Ishikawa (cell line): ENCODE measurements around the gene GMEB2.

Experiments used
- CEBPB ChIP-seq: IDR thresholded peaks from 2 replicates; pipeline ENCODE4 v1.6.1; 2012
- CREB1 ChIP-seq: IDR thresholded peaks from 2 replicates; pipeline ENCODE4 v1.6.1; 2012; ENCODE audit warnings: low read depth
- EGR1 ChIP-seq: IDR thresholded peaks from 2 replicates; pipeline ENCODE4 v1.6.1; 2012
- EP300 ChIP-seq: IDR thresholded peaks from 2 replicates; pipeline ENCODE4 v1.6.1; 2012; ENCODE audit warnings: borderline replicate concordance
- FOXM1 ChIP-seq: IDR thresholded peaks from 2 replicates; pipeline ENCODE4 v1.6.1; 2012; ENCODE audit warnings: low read depth, borderline replicate concordance
- MAX ChIP-seq: IDR thresholded peaks from 2 replicates; pipeline ENCODE4 v1.6.1; 2012
- NFIC ChIP-seq: IDR thresholded peaks from 2 replicates; pipeline ENCODE4 v1.6.1; 2012
- RAD21 ChIP-seq: IDR thresholded peaks from 2 replicates; pipeline ENCODE4 v1.6.1; 2012; ENCODE audit warnings: low read depth
- REST ChIP-seq: IDR thresholded peaks from 2 replicates; pipeline ENCODE4 v1.6.1; 2012; ENCODE audit warnings: low read depth, mild to moderate bottlenecking
- TAF1 ChIP-seq: IDR thresholded peaks from 2 replicates; pipeline ENCODE4 v1.6.1; 2012; ENCODE audit warnings: low read depth, mild to moderate bottlenecking
- TCF12 ChIP-seq: IDR thresholded peaks from 2 replicates; pipeline ENCODE4 v1.6.1; 2012; ENCODE audit warnings: low read depth
- TEAD4 ChIP-seq: IDR thresholded peaks from 2 replicates; pipeline ENCODE4 v1.6.1; 2012
- USF1 ChIP-seq: IDR thresholded peaks from 2 replicates; pipeline ENCODE4 v1.6.1; 2012
- YY1 ChIP-seq: IDR thresholded peaks from 2 replicates; pipeline ENCODE4 v1.6.1; 2012; ENCODE audit warnings: low read depth
- ZBTB7A ChIP-seq: IDR thresholded peaks from 2 replicates; pipeline ENCODE4 v1.6.1; 2012; ENCODE audit warnings: low read depth

GMEB2 gene

GRCh38 chr20:63641146-63641791 is 14.4 kb upstream of the GMEB2 start:
- TF ChIP-seq USF1: no peak
- peak; percentile 52 for TF ChIP-seq EGR1

DNA sequence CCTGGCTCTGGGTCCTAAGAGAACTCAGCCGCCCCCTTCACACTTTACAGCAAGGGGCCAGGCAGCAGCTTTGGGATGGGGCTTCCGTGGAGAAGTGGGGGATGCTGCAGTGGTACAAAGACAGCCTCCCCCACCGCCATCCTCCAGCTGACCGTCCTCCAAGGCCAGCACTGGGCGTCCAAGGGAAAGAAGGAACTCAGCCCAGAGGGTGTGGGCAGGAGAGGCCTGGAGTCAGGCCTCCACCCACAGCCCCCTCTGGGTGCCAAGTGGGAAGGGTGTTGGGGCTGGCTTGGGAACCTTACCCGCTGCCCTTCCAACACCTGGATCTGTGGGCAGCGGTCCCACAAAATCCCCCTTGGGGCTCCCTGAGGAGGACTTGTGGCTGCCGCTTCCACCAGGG is 13.2 kb upstream of the GMEB2 start:
- TF ChIP-seq EP300 (no peak), EGR1 (no peak), TAF1 (no peak), CEBPB (no peak), YY1 (no peak)

GRCh38 chr20:63639093-63639975 is 12.4 kb upstream of the GMEB2 start:
- no peak for TF ChIP-seq RAD21
- no peak for TF ChIP-seq CREB1
- TF ChIP-seq NFIC: no peak

DNA sequence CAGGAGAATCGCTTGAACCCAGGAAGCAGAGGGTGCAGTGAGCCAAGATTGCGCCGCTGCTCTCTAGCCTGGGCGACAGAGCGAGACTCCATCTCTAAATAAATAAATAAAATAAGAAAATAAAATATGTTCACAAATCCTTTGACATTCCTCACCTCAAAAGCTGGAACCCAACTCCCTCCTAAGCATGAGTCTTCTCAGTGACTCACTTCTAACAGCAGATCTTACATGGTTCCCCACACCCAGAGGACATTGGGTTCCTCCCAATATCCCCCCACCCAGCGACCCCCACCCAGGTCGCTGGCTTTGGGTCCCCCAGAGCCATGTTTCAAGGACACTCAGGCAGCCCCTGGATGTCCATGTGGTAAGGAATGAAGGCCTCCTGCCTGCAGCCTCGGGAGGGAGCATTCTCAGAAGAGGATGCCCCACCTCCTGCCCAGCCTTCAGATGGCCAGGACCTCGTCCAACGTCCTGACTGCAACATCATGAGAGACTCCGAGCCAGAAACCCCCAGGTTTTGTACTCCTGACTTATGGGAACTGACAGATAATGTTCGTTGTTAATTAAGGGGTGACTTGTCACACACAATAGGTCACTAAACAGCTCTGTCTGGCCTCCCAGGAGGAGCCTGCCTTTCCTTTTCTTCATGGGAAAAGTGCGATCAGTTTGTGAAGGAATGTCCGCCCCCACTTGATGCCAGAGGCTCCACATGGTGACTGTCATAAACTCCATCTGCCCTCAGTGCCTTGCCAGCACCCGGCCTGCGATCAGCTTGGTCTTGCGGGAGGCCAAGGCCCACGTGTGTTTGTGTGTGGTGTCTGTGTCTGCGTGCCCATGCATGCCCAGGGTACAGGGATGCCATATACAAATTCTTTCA is 10.1 kb upstream of the GMEB2 start:
- TF ChIP-seq USF1 (no peak), REST (no peak), MAX (no peak), YY1 (no peak), EGR1 (no peak), TCF12 (no peak), CEBPB (no peak), EP300 (no peak), TEAD4 (no peak), RAD21 (no peak), ZBTB7A (no peak), FOXM1 (no peak), TAF1 (no peak), NFIC (no peak), CREB1 (no peak)

- no peak for TF ChIP-seq EGR1
- TF ChIP-seq FOXM1: no peak
- TF ChIP-seq TCF12: no peak
- no peak for TF ChIP-seq REST
- no peak for TF ChIP-seq NFIC
- no peak for TF ChIP-seq CREB1
- no peak for TF ChIP-seq EP300
- no peak for TF ChIP-seq USF1
- no peak for TF ChIP-seq TAF1
- no peak for TF ChIP-seq ZBTB7A
- TF ChIP-seq MAX: no peak
- TF ChIP-seq RAD21: no peak
- no peak for TF ChIP-seq YY1
- TF ChIP-seq TEAD4: no peak
- TF ChIP-seq CEBPB: no peak
Observed at GRCh38 chr20:63635431-63636141, 8.7 kb upstream of the GMEB2 start.
